WERI-Rb-1 (cell line): ENCODE results near the gene TTC7B.

Source experiments
- DNase-seq: peaks from one replicate; pipeline ENCODE4 v3.0.0-alpha.2; 2020
- H3K27ac ChIP-seq: fragments of 250-450 bp; sonication (Bioruptor Pico); 2 replicates; pipeline ENCODE4 v1.5.1; 2020; ENCODE audit warnings: mild to moderate bottlenecking, moderate library complexity
- H3K27me3 ChIP-seq: fragments of 250-450 bp; sonication (Bioruptor Pico); 2 replicates; pipeline ENCODE4 v1.5.1; 2021; ENCODE audit warnings: mild to moderate bottlenecking, low read depth, moderate library complexity; ENCODE audit not compliant: insufficient read depth, severe bottlenecking
- H3K36me3 ChIP-seq: fragments of 250-450 bp; sonication (Bioruptor Pico); 2 replicates; pipeline ENCODE4 v1.5.1; 2020; ENCODE audit warnings: mild to moderate bottlenecking, moderate library complexity
- H3K4me3 ChIP-seq: 2 replicates; pipeline ENCODE4 v1.5.1; 2011; ENCODE audit warnings: low read depth, mild to moderate bottlenecking, control low read depth, low read length
- H3K9me3 ChIP-seq: fragments of 250-450 bp; sonication (Bioruptor Pico); 2 replicates; pipeline ENCODE4 v1.5.1; 2021; ENCODE audit warnings: mild to moderate bottlenecking, moderate library complexity; ENCODE audit not compliant: severe bottlenecking
- TF ChIP-seq, protein P1 (sequence below): IDR thresholded peaks from 2 replicates; pipeline ENCODE4 v1.5.1; 2011; ENCODE audit warnings: low read depth, mild to moderate bottlenecking, control low read depth, inconsistent platforms, low read length

Gene TTC7B

GRCh38 chr14:90605430-90605829, 210.8 kb downstream of the TTC7B start:
- no peaks in the 10 kb centered on the region for H3K9me3 ChIP-seq
- no peaks in the 10 kb centered on the region for H3K27me3 ChIP-seq
- H3K27ac ChIP-seq, result no peak overlapping the region
- H3K4me3 ChIP-seq, result no peak overlapping the region
- TF ChIP-seq, protein P1, sequence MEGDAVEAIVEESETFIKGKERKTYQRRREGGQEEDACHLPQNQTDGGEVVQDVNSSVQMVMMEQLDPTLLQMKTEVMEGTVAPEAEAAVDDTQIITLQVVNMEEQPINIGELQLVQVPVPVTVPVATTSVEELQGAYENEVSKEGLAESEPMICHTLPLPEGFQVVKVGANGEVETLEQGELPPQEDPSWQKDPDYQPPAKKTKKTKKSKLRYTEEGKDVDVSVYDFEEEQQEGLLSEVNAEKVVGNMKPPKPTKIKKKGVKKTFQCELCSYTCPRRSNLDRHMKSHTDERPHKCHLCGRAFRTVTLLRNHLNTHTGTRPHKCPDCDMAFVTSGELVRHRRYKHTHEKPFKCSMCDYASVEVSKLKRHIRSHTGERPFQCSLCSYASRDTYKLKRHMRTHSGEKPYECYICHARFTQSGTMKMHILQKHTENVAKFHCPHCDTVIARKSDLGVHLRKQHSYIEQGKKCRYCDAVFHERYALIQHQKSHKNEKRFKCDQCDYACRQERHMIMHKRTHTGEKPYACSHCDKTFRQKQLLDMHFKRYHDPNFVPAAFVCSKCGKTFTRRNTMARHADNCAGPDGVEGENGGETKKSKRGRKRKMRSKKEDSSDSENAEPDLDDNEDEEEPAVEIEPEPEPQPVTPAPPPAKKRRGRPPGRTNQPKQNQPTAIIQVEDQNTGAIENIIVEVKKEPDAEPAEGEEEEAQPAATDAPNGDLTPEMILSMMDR, result no peak
- DNase-seq, result no peak
- peaks cover 21% of the 10 kb centered on the region for H3K36me3 ChIP-seq

GRCh38 chr14:90604356-90604755, 211.9 kb downstream of the TTC7B start:
- Histone ChIP-seq H3K9me3 (no peaks in the 10 kb centered on the region), H3K36me3 (peaks cover 10% of the 10 kb centered on the region), H3K27ac (no peak overlapping the region), H3K27me3 (no peaks in the 10 kb centered on the region), H3K4me3 (no peak overlapping the region)
- TF ChIP-seq, protein P1, result no peak
- no peak for DNase-seq

DNA sequence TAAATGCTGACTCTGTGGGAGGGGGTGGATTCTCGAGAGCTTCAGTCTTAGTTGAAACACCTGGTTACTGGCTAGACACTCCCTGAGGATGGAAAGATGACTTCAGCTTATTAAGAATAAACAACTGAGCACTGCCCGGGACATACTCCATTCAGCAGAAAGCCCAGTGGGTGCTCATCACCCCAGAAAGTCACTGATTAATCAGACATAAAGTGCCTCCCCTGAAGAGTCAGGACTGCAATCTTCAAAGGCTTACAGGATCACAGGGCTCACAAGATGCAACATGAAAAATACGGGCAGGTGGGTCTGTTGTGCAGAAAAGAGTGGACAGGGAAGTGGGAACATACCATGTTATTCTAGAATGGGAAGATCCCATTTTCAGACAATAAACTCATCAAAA, 212.4 kb downstream of the TTC7B start:
- Histone ChIP-seq H3K27ac (no peak overlapping the region), H3K27me3 (no peaks in the 10 kb centered on the region), H3K4me3 (no peak overlapping the region), H3K36me3 (peaks cover 6% of the 10 kb centered on the region), H3K9me3 (no peaks in the 10 kb centered on the region)
- no peak for DNase-seq
- TF ChIP-seq, protein P1, result no peak

- Histone ChIP-seq H3K36me3 (peaks cover 3% of the 10 kb centered on the region), H3K27me3 (no peaks in the 10 kb centered on the region), H3K4me3 (no peak overlapping the region), H3K27ac (no peak overlapping the region), H3K9me3 (no peaks in the 10 kb centered on the region)
- no peak for DNase-seq
- TF ChIP-seq, protein P1, result no peak
Observed at GRCh38 chr14:90603336-90603735, 212.9 kb downstream of the TTC7B start.

DNA sequence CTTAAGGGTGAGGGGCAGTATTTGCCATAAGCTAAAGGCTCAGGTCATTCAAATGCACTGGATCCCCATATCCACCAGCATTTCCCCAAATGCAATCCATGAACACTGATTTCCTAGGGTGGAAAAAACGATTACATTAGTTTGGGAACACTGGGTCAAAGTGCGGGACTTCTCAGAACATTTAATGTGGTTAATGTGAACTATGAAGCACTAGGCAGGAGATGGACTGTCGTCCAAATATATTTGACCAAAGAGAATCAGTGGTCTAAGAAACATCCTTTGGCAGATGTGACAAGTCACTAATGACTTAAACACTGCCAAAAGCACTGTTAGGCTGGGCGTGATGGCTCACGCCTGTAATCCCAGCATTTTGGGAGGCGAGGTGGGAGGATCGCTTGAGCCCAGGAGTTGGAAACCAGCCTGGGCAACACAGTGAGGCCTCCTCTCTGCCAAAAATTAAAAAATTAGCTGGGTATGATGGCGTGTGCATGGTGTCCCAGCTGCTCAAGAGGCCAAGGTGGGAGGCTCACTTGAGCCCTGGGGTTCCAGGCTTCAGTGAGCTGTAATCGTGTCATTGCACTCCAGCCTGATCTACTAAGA, 214.0 kb downstream of the TTC7B start:
- Histone ChIP-seq H3K27ac (no peak overlapping the region), H3K27me3 (no peaks in the 10 kb centered on the region), H3K36me3 (no peaks in the 10 kb centered on the region; the same call in 1 of the 2 replicates), H3K9me3 (no peaks in the 10 kb centered on the region), H3K4me3 (no peak overlapping the region)
- TF ChIP-seq, protein P1, result no peak
- DNase-seq, result no peak

DNA sequence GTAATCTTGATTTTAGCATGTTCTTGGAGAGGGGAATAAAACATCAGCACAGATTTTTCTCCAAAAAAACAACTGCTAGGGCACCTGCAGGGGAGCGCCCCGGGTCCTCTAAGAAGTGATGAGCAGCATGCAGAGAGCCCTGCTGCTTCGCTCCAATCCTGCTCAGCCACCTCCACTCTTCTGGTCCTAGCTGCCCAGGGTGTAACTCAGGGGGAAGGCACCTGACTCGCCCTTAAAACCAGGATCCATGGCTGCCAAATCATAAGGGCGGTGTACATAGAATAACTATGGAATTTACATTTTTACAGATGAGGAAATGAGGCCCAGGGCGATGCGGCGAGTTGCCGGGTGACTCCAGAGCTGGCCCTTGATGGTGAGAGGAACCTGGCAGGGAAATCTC, 214.7 kb downstream of the TTC7B start:
- no peak overlapping the region for H3K27ac ChIP-seq

More for the DNA sequence above, 214.7 kb downstream of the TTC7B start:
- no peak for DNase-seq
- Histone ChIP-seq H3K9me3 (no peaks in the 10 kb centered on the region), H3K4me3 (no peak overlapping the region), H3K27me3 (no peaks in the 10 kb centered on the region), H3K36me3 (peaks cover 1% of the 10 kb centered on the region; the same call in 1 of the 2 replicates)
- TF ChIP-seq, protein P1, result no peak
